Measurements from ENCODE around the gene SLC16A11. TPM values are rescaled to one million over a fixed set of nuclear protein-coding genes. Genes with fewer than 3 reads are reported as not detected.
"Not testable (repeated sequence)": the region's sequence is repeated elsewhere in the genome, so short reads cannot be mapped to it uniquely, and the experiment has no call there.

Gene SLC16A11
- total and polyA plus RNA-seq, 9 of the 15 experiments (the other 6 are each of a cell fraction or from before 2014, with no cell fraction given), result not detected

DNA sequence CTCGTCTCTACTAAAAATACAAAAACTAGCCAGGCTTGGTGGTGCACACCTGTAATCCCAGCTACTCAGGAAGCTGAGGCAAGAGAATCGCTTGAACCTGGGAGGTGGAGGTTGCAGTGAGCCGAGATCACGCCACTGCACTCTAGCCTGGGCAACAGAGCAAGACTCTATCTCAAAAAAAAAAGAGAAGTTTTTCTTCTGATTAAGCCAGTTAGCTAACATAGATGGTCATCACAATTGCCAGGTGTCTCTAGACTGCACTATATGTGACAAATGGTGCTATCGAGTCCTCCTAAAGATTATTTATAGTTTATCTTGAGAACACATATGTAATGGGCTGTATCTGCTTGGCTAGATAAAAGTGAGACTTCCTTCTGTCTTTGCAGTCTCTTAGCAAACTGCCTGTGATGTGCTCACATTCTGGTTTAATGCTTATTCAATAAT lies 50.3 kb downstream of the SLC16A11 start (continued):
- TF ChIP-seq, protein P1, sequence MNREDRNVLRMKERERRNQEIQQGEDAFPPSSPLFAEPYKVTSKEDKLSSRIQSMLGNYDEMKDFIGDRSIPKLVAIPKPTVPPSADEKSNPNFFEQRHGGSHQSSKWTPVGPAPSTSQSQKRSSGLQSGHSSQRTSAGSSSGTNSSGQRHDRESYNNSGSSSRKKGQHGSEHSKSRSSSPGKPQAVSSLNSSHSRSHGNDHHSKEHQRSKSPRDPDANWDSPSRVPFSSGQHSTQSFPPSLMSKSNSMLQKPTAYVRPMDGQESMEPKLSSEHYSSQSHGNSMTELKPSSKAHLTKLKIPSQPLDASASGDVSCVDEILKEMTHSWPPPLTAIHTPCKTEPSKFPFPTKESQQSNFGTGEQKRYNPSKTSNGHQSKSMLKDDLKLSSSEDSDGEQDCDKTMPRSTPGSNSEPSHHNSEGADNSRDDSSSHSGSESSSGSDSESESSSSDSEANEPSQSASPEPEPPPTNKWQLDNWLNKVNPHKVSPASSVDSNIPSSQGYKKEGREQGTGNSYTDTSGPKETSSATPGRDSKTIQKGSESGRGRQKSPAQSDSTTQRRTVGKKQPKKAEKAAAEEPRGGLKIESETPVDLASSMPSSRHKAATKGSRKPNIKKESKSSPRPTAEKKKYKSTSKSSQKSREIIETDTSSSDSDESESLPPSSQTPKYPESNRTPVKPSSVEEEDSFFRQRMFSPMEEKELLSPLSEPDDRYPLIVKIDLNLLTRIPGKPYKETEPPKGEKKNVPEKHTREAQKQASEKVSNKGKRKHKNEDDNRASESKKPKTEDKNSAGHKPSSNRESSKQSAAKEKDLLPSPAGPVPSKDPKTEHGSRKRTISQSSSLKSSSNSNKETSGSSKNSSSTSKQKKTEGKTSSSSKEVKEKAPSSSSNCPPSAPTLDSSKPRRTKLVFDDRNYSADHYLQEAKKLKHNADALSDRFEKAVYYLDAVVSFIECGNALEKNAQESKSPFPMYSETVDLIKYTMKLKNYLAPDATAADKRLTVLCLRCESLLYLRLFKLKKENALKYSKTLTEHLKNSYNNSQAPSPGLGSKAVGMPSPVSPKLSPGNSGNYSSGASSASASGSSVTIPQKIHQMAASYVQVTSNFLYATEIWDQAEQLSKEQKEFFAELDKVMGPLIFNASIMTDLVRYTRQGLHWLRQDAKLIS (CRISPR knock-in tag; IDR thresholded peaks at IDR 0.05), result peak; percentile 61; the same call in 1 of the 2 replicates
- TF ChIP-seq MTA2 (IDR thresholded peaks at IDR 0.05; ENCODE audit: low read depth) (peak; percentile 95), ZEB2 (IDR thresholded peaks at IDR 0.05) (peak; percentile 91), DPF2 (IDR thresholded peaks at IDR 0.05) (peak; percentile 95), EP300 (IDR thresholded peaks at IDR 0.05; ENCODE audit: low read length) (peak; percentile 93), NCOA1 (IDR thresholded peaks at IDR 0.05; ENCODE audit: low read depth) (peak; percentile 78), NBN (IDR thresholded peaks at IDR 0.05; ENCODE audit: low read depth) (peak; percentile 81; the same call in 1 of the 2 replicates), TARDBP (IDR thresholded peaks at IDR 0.05) (peak; percentile 65; the same call in 1 of the 2 replicates), EP400 (IDR thresholded peaks at IDR 0.05) (peak; percentile 56; the same call in 1 of the 2 replicates), STAT5A (IDR thresholded peaks at IDR 0.05; ENCODE audit: borderline replicate concordance, low read length) (peak; percentile 85), TCF3 (CRISPR knock-in tag; IDR thresholded peaks at IDR 0.05) (peak; percentile 96), NONO (IDR thresholded peaks at IDR 0.05; ENCODE audit: low read depth in 2 of 2, low read length in 1 of 2) (peak in 1 of 2 experiments; percentile 46; a peak in 1 of 4 replicates), ZNF175 (CRISPR knock-in tag; IDR thresholded peaks at IDR 0.05; ENCODE audit: low read depth) (peak; percentile 71), TAL1 (IDR thresholded peaks at IDR 0.05) (peak; percentile 98), RNF2 (IDR thresholded peaks at IDR 0.05) (peak; percentile 30; the same call in 1 of the 2 replicates), HDAC3 (IDR thresholded peaks at IDR 0.05; ENCODE audit: borderline replicate concordance, partially characterized antibody) (peak; percentile 94), HLTF (IDR thresholded peaks at IDR 0.05) (peak; percentile 63; the same call in 1 of the 2 replicates), RBM25 (IDR thresholded peaks at IDR 0.05; ENCODE audit: low read depth, low read length, severe bottlenecking) (peak; percentile 24), PHB2 (IDR thresholded peaks at IDR 0.05; ENCODE audit: low read depth) (peak; percentile 85)
- TF ChIP-seq, protein P2, sequence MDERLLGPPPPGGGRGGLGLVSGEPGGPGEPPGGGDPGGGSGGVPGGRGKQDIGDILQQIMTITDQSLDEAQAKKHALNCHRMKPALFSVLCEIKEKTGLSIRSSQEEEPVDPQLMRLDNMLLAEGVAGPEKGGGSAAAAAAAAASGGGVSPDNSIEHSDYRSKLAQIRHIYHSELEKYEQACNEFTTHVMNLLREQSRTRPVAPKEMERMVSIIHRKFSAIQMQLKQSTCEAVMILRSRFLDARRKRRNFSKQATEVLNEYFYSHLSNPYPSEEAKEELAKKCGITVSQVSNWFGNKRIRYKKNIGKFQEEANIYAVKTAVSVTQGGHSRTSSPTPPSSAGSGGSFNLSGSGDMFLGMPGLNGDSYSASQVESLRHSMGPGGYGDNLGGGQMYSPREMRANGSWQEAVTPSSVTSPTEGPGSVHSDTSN (CRISPR knock-in tag; IDR thresholded peaks at IDR 0.05; ENCODE audit: low read depth), result not testable (repeated sequence)
- TF ChIP-seq, protein P2 (tag; conservative IDR thresholded peaks at IDR 0.05; ENCODE audit: low read depth), result peak; percentile 78
- TF ChIP-seq, protein P3, sequence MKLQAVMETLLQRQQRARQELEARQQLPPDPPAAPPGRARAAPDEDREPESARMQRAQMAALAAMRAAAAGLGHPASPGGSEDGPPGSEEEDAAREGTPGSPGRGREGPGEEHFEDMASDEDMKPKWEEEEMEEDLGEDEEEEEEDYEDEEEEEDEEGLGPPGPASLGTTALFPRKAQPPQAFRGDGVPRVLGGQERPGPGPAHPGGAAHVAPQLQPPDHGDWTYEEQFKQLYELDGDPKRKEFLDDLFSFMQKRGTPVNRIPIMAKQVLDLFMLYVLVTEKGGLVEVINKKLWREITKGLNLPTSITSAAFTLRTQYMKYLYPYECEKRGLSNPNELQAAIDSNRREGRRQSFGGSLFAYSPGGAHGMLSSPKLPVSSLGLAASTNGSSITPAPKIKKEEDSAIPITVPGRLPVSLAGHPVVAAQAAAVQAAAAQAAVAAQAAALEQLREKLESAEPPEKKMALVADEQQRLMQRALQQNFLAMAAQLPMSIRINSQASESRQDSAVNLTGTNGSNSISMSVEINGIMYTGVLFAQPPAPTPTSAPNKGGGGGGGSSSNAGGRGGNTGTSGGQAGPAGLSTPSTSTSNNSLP (IDR thresholded peaks at IDR 0.05; ENCODE audit: borderline replicate concordance, low read depth, low read length), result peak; percentile 90; the same call in 1 of the 2 replicates
